WTC11 (cell line): ENCODE data around the gene SEMA3C. TPM values are rescaled to one million over a fixed set of nuclear protein-coding genes. Genes with fewer than 3 reads are reported as not detected.

Experiments
- ATAC-seq: fragments of 200-7000 bp; cut with Tn5 transposase; 2 replicates; pipeline ENCODE4 v1.10.0; 2021; ENCODE audit warnings: mild to moderate bottlenecking, moderate library complexity
- CTCF ChIA-PET: fragments of 300-600 bp; sonication (Branson Sonifier 250); formaldehyde crosslinking; loops from one replicate; lab custom pipeline; 2021; ENCODE audit warnings: antibody characterized with exemption; lab: Charles Lee
- POLR2A ChIA-PET: fragments of 350-600 bp; sonication (Branson Sonifier 250); formaldehyde crosslinking; loops from one replicate; lab custom pipeline; 2021; ENCODE audit warnings: antibody characterized with exemption; lab: Charles Lee
- DNase-seq: peaks from one replicate; pipeline ENCODE4 v3.0.0; 2021; ENCODE audit warnings: low spot score
- H3K27ac Mint-ChIP-seq: 2 replicates; pipeline ENCODE4 v1.8.0; 2021; ENCODE audit warnings: mixed read lengths
- H3K27me3 Mint-ChIP-seq: 2 replicates; pipeline ENCODE4 v1.8.0; 2021; ENCODE audit warnings: low read depth, mild to moderate bottlenecking, moderate library complexity, mixed read lengths
- H3K36me3 Mint-ChIP-seq: 2 replicates; pipeline ENCODE4 v1.8.0; 2021; ENCODE audit warnings: mixed read lengths
- H3K4me1 Mint-ChIP-seq: 2 replicates; pipeline ENCODE4 v1.8.0; 2022; ENCODE audit warnings: mixed read lengths
- H3K4me3 Mint-ChIP-seq: 2 replicates; pipeline ENCODE4 v1.8.0; 2021; ENCODE audit warnings: mild to moderate bottlenecking, moderate library complexity, mixed read lengths
- H3K9me3 Mint-ChIP-seq: 2 replicates; pipeline ENCODE4 v1.8.0; 2021; ENCODE audit warnings: mixed read lengths
- CREB1 ChIP-seq: sonication (generic); formaldehyde crosslinking; IDR thresholded peaks from 2 replicates; pipeline ENCODE4 v1.8.0; 2023; ENCODE audit warnings: mild to moderate bottlenecking, missing genetic modification reagents
- E2F1 ChIP-seq: sonication (generic); formaldehyde crosslinking; IDR thresholded peaks from 2 replicates; pipeline ENCODE4 v1.8.0; 2022; ENCODE audit warnings: mild to moderate bottlenecking, missing genetic modification reagents
- ETV6 ChIP-seq: sonication (generic); formaldehyde crosslinking; IDR thresholded peaks from 2 replicates; pipeline ENCODE4 v1.8.1; 2022; ENCODE audit warnings: mild to moderate bottlenecking, missing genetic modification reagents
- FOXK1 ChIP-seq: sonication (generic); formaldehyde crosslinking; IDR thresholded peaks from 2 replicates; pipeline ENCODE4 v1.8.0; 2022; ENCODE audit warnings: mild to moderate bottlenecking, moderate library complexity, missing genetic modification reagents
- GABPB1 ChIP-seq: sonication (generic); formaldehyde crosslinking; IDR thresholded peaks from 2 replicates; pipeline ENCODE4 v1.8.1; 2023; ENCODE audit warnings: mild to moderate bottlenecking, missing genetic modification reagents
- IRF2 ChIP-seq: sonication (generic); formaldehyde crosslinking; IDR thresholded peaks from 2 replicates; pipeline ENCODE4 v1.8.0; 2022; ENCODE audit warnings: low read depth, missing genetic modification reagents, borderline replicate concordance
- PRDM15 ChIP-seq: sonication (generic); formaldehyde crosslinking; IDR thresholded peaks from 2 replicates; pipeline ENCODE4 v1.8.0; 2022; ENCODE audit warnings: missing genetic modification reagents
- PRRX2 ChIP-seq: fragments of 250-450 bp; sonication (Bioruptor Pico); IDR thresholded peaks from 2 replicates; pipeline ENCODE4 v1.8.0; 2021; ENCODE audit warnings: mild to moderate bottlenecking
- STAT6 ChIP-seq: sonication (generic); formaldehyde crosslinking; conservative IDR thresholded peaks from 2 replicates; pipeline ENCODE4 v1.8.1; 2023; ENCODE audit warnings: mild to moderate bottlenecking, low read depth, missing genetic modification reagents, moderate library complexity
- TEAD1 ChIP-seq: sonication (generic); formaldehyde crosslinking; IDR thresholded peaks from 2 replicates; pipeline ENCODE4 v1.8.0; 2022; ENCODE audit warnings: mild to moderate bottlenecking, missing genetic modification reagents
- ZNF232 ChIP-seq: sonication (generic); formaldehyde crosslinking; IDR thresholded peaks from 2 replicates; pipeline ENCODE4 v1.8.0; 2022; ENCODE audit warnings: mild to moderate bottlenecking, missing genetic modification reagents
- ZNF263 ChIP-seq: sonication (generic); formaldehyde crosslinking; IDR thresholded peaks from 2 replicates; pipeline ENCODE4 v1.8.1; 2022; ENCODE audit warnings: low read depth, mild to moderate bottlenecking, moderate library complexity, missing genetic modification reagents
- ZNF416 ChIP-seq: fragments of 250-450 bp; sonication (Bioruptor Pico); IDR thresholded peaks from 2 replicates; pipeline ENCODE4 v1.9.0; 2021; ENCODE audit warnings: mild to moderate bottlenecking, inconsistent platforms
- ZNF512 ChIP-seq: sonication (generic); formaldehyde crosslinking; IDR thresholded peaks from 2 replicates; pipeline ENCODE4 v1.8.1; 2022; ENCODE audit warnings: missing genetic modification reagents, borderline replicate concordance
- total RNA-seq: library from RNA; stranded (reverse); gene quantifications from 3 replicates; pipeline ENCODE4 v1.2.3, GENCODE V29; 2021
- TF ChIP-seq, protein P1 (sequence below): sonication (generic); formaldehyde crosslinking; IDR thresholded peaks from 2 replicates; pipeline ENCODE4 v1.8.1; 2023; ENCODE audit warnings: mild to moderate bottlenecking, missing genetic modification reagents

SEMA3C gene
- total RNA-seq, 1 experiment from 2014 or later: 2.1 TPM

GRCh38 chr7:80860554-80860953, 58.3 kb downstream of the SEMA3C start:
- Mint-ChIP-seq H3K27me3 (no peaks in the 10 kb centered on the region), H3K36me3 (no peaks in the 10 kb centered on the region), H3K4me3 (no peak overlapping the region)
- CTCF ChIA-PET: no interaction called here
- TF ChIP-seq ZNF512 (CRISPR knock-in tag): no peak
- TF ChIP-seq ZNF416: no peak
- no peak for TF ChIP-seq ZNF263
- TF ChIP-seq, protein P1, sequence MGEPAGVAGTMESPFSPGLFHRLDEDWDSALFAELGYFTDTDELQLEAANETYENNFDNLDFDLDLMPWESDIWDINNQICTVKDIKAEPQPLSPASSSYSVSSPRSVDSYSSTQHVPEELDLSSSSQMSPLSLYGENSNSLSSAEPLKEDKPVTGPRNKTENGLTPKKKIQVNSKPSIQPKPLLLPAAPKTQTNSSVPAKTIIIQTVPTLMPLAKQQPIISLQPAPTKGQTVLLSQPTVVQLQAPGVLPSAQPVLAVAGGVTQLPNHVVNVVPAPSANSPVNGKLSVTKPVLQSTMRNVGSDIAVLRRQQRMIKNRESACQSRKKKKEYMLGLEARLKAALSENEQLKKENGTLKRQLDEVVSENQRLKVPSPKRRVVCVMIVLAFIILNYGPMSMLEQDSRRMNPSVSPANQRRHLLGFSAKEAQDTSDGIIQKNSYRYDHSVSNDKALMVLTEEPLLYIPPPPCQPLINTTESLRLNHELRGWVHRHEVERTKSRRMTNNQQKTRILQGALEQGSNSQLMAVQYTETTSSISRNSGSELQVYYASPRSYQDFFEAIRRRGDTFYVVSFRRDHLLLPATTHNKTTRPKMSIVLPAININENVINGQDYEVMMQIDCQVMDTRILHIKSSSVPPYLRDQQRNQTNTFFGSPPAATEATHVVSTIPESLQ (CRISPR knock-in tag): no peak
- no peak for TF ChIP-seq E2F1 (CRISPR knock-in tag)
- TF ChIP-seq PRDM15 (CRISPR knock-in tag): no peak
- TF ChIP-seq ZNF232 (CRISPR knock-in tag): no peak
- no peak for TF ChIP-seq GABPB1 (CRISPR knock-in tag)
- TF ChIP-seq FOXK1 (CRISPR knock-in tag): no peak
- no peak for TF ChIP-seq CREB1 (CRISPR knock-in tag)
- TF ChIP-seq, all 79 proteins: peak for 0
- H3K4me1 Mint-ChIP-seq: peaks cover 2% of the 10 kb centered on the region; the same call in 1 of the 2 replicates
- POLR2A ChIA-PET: no interaction called here
- no peak overlapping the region for H3K27ac Mint-ChIP-seq
- ATAC-seq: no peak
- no peak for DNase-seq
- peaks cover 9% of the 10 kb centered on the region; the same call in 1 of the 2 replicates for H3K9me3 Mint-ChIP-seq

- H3K36me3 Mint-ChIP-seq: no peaks in the 10 kb centered on the region
- CTCF ChIA-PET: no interaction called here
- TF ChIP-seq TEAD1 (CRISPR knock-in tag): no peak
- no peak for TF ChIP-seq PRRX2 (CRISPR knock-in tag)
- no peak for TF ChIP-seq STAT6 (CRISPR knock-in tag)
- TF ChIP-seq IRF2 (CRISPR knock-in tag): no peak
- no peak for TF ChIP-seq ETV6 (CRISPR knock-in tag)
- no peaks in the 10 kb centered on the region for H3K27me3 Mint-ChIP-seq
- H3K4me3 Mint-ChIP-seq: no peak overlapping the region
- no peak overlapping the region for H3K27ac Mint-ChIP-seq
- DNase-seq: no peak
- POLR2A ChIA-PET: no interaction called here
- ATAC-seq: no peak
- H3K9me3 Mint-ChIP-seq: peaks cover 9% of the 10 kb centered on the region; the same call in 1 of the 2 replicates
- peaks cover 2% of the 10 kb centered on the region; the same call in 1 of the 2 replicates for H3K4me1 Mint-ChIP-seq
Measured at GRCh38 chr7:80859272-80859970, 59.4 kb downstream of the SEMA3C start.
